Transverse colon (tissue), 3 donors: ENCODE data around the gene LRRN1.

Source experiments
- CTCF ChIP-seq, 5 experiments: fragments of 200-600 bp in 3 of 5; fragments of 450-650 bp in 2 of 5; sonication (generic) in 3 of 5; IDR thresholded peaks; 1 replicate in 2 of 5; 2 replicates in 3 of 5; pipeline ENCODE4 v1.5.1; 2016 to 2017; ENCODE audit warnings: antibody characterized with exemption in 5 of 5, inconsistent platforms in 3 of 5, mild to moderate bottlenecking in 2 of 5, moderate library complexity in 1 of 5
- EP300 ChIP-seq: sonication (generic); formaldehyde crosslinking; IDR thresholded peaks from one replicate; pipeline ENCODE4 v1.6.1; 2017; ENCODE audit warnings: antibody characterized with exemption, low read depth
- POLR2A ChIP-seq: fragments of 450-650 bp; IDR thresholded peaks from one replicate; pipeline ENCODE4 v1.6.1; 2016; ENCODE audit warnings: antibody characterized with exemption, mild to moderate bottlenecking, moderate library complexity

GRCh38 chr3:3792391-3792790, 6.8 kb upstream of the LRRN1 start:
- TF ChIP-seq CTCF (IDR thresholded peaks at IDR 0.05), result no peak
- TF ChIP-seq POLR2A, result no peak
- TF ChIP-seq EP300, result no peak
